ENCODE data around the gene NHLH1. TPM values are rescaled to one million over a fixed set of nuclear protein-coding genes. Genes with fewer than 3 reads are reported as not detected.
"Not testable (repeated sequence)": the region's sequence is repeated elsewhere in the genome, so short reads cannot be mapped to it uniquely, and the experiment has no call there.

The NHLH1 gene
- total RNA-seq, 4 donors from 2014 or later, result 0.46 TPM; not detected in 3

- Histone ChIP-seq H3K4me1 (peaks cover 0 to 9% of the 10 kb centered on the region in 2 donors), H3K9me3 (no peaks in the 10 kb centered on the region), H3K4me3 (no peak overlapping the region), H3K27ac (no peak overlapping the region), H3K27me3 (no peaks in the 10 kb centered on the region), H3K36me3 (no peaks in the 10 kb centered on the region)
- no peak for ATAC-seq
- in situ Hi-C loops (cut with MboI; ENCODE audit: low sequenced_read_pairs in 4 of 4) (loop anchor here in 1 of 4 donors (10.0 kb wide), 1 partner anchor 183 kb away; the partner anchor contains the start of gene CASQ1), intact Hi-C loops (cut with DNase I; ENCODE audit: low total_unique reads) (loop anchor here (2.0 to 10.0 kb wide), 3 partner anchors 35 to 293 kb away; partner anchors contain the start of genes COPA, KCNJ9 and NCSTN)
- no peak for DNase-seq
- TF ChIP-seq CTCF (IDR thresholded peaks at IDR 0.05 in 4 of 5, conservative IDR thresholded peaks at IDR 0.05 in 1 of 5), result no peak
- no peak for TF ChIP-seq POLR2A (IDR thresholded peaks at IDR 0.05)
These were observed 10.8 kb downstream of the NHLH1 start for GRCh38 chr1:160377585-160378206.

GRCh38 chr1:160384812-160385211 lies 17.9 kb downstream of the NHLH1 start:
- H3K27me3 ChIP-seq; DNase-seq; H3K36me3 ChIP-seq; H3K9me3 ChIP-seq; H3K4me1 ChIP-seq; ATAC-seq; H3K4me3 ChIP-seq; intact Hi-C loops (cut with DNase I; ENCODE audit: low total_unique reads); H3K27ac ChIP-seq; in situ Hi-C loops (cut with MboI; ENCODE audit: low sequenced_read_pairs in 4 of 4): not testable (repeated sequence)

GRCh38 chr1:160388406-160388805 lies 21.5 kb downstream of the NHLH1 start:
- H3K9me3 ChIP-seq; H3K36me3 ChIP-seq; H3K4me3 ChIP-seq; H3K27me3 ChIP-seq; intact Hi-C loops (cut with DNase I; ENCODE audit: low total_unique reads); ATAC-seq; DNase-seq; H3K27ac ChIP-seq; H3K4me1 ChIP-seq; in situ Hi-C loops (cut with MboI; ENCODE audit: low sequenced_read_pairs in 4 of 4): not testable (repeated sequence)

- H3K4me1 ChIP-seq, result no peaks in the 10 kb centered on the region
- no peak overlapping the region for H3K27ac ChIP-seq
- no peak for DNase-seq
- H3K27me3 ChIP-seq, result no peaks in the 10 kb centered on the region
- TF ChIP-seq CTCF (IDR thresholded peaks at IDR 0.05 in 4 of 5, conservative IDR thresholded peaks at IDR 0.05 in 1 of 5) (no peak), POLR2A (IDR thresholded peaks at IDR 0.05) (no peak)
- in situ Hi-C loops (cut with MboI; ENCODE audit: low sequenced_read_pairs in 4 of 4), result no loop called here
- no peak overlapping the region for H3K4me3 ChIP-seq
- H3K36me3 ChIP-seq, result no peaks in the 10 kb centered on the region
- no peak for ATAC-seq
- no peaks in the 10 kb centered on the region for H3K9me3 ChIP-seq
- intact Hi-C loops (cut with DNase I; ENCODE audit: low total_unique reads), result no loop called here
These were observed 27.8 kb downstream of the NHLH1 start for GRCh38 chr1:160394673-160395072.

- H3K4me3 ChIP-seq, result no peak overlapping the region
- no peak overlapping the region for H3K27ac ChIP-seq
- H3K9me3 ChIP-seq, result no peaks in the 10 kb centered on the region
- intact Hi-C loops (cut with DNase I; ENCODE audit: low total_unique reads) (no loop called here), in situ Hi-C loops (cut with MboI; ENCODE audit: low sequenced_read_pairs in 4 of 4) (no loop called here)
- DNase-seq (no peak), ATAC-seq (no peak)
- TF ChIP-seq POLR2A (IDR thresholded peaks at IDR 0.05), result no peak
- peaks cover 0 to 6% of the 10 kb centered on the region in 2 donors for H3K4me1 ChIP-seq
- no peaks in the 10 kb centered on the region for H3K36me3 ChIP-seq
- H3K27me3 ChIP-seq, result peaks cover 0 to 8% (median 3%) of the 10 kb centered on the region in 3 donors
These were observed 30.8 kb downstream of the NHLH1 start for GRCh38 chr1:160397651-160398050.

GRCh38 chr1:160398823-160399222 lies 32.0 kb downstream of the NHLH1 start:
- ATAC-seq, result no peak

More at GRCh38 chr1:160398823-160399222, 32.0 kb downstream of the NHLH1 start:
- TF ChIP-seq CTCF (IDR thresholded peaks at IDR 0.05 in 4 of 5, conservative IDR thresholded peaks at IDR 0.05 in 1 of 5) (no peak), POLR2A (IDR thresholded peaks at IDR 0.05) (no peak)
- H3K36me3 ChIP-seq, result no peaks in the 10 kb centered on the region
- H3K27ac ChIP-seq, result no peak overlapping the region
- intact Hi-C loops (cut with DNase I; ENCODE audit: low total_unique reads) (no loop called here), in situ Hi-C loops (cut with MboI; ENCODE audit: low sequenced_read_pairs in 4 of 4) (no loop called here)
- H3K4me1 ChIP-seq, result peaks cover 0 to 6% of the 10 kb centered on the region in 2 donors
- H3K9me3 ChIP-seq, result no peaks in the 10 kb centered on the region
- DNase-seq, result no peak
- no peak overlapping the region for H3K4me3 ChIP-seq
- peaks cover 0 to 8% (median 3%) of the 10 kb centered on the region in 3 donors for H3K27me3 ChIP-seq
